Activated T-cell treated with anti-CD3 and anti-CD28 coated beads, Interleukin-2, amount 50 U/mL, for 1 hour (primary cell): Measurements from ENCODE around the gene NBR1.
"Not testable (repeated sequence)": the region's sequence is repeated elsewhere in the genome, so short reads cannot be mapped to it uniquely, and the experiment has no call there.

Source experiments
- DNase-seq: peaks from one replicate; pipeline ENCODE4 v3.0.0-alpha.2; 2020

The NBR1 gene

DNA sequence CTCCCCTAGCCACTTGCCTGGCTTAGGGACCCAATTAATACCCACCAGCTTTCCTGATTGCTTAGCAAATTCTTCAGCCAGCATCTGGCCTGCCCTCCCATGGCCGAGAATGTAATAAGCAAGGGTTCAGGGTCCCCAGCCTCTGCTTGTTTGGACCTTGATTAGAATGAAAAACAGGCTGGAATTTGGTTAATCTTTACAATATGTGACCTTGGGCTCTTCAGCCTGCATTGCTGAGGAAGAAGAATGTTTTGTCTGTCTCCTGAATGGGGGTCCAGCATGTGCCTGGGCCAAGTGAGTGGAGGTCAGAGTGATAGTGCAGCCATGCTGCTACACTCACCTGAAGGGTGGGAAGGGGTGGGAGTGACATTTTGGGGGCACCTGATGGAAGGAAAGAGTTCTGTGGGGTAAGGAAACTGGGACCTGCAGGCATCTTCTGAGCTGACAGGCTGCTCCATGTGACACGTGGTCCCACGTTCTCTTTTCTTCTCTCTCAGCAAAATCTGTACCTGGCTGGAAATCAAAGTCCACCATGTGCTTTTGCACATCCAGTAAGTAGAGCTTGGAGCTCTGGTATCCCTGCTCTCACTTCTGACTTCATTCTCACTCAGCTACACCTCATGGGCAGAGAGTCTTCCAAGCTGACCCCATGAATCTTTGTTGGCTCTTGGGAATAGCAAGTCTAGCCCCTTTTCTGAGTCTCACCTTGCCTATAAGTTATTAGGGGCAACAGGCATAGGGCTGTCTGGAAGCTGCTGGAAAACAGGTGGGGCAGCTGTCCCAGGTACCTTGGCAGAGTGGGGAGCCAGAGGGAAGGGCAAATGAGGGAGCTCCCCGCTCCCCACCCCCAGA, 46.0 kb downstream of the NBR1 start:
- no peak for DNase-seq

DNA sequence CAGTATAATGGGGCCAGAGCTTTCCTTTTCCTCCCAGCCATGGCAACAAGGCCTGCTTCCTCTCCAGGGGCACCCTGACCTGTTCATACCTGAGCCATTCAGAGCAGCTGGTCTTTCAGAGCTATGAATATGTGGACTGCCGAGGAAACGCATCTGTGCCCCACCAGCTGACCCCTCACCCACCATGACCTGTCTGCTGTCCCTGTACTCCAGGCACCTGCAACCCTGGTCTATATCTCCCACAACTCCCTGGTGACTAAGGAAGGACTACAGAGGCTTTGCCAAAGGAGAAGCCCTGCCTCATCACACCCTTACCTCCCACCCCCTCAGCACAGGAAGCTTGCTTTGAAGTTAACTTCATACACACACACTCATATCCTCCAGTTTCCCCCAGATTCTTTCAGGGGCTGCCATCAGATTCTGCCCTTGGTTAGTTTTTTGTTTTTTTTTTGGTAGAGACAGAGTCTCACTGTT, 46.6 kb downstream of the NBR1 start:
- no peak for DNase-seq

DNA sequence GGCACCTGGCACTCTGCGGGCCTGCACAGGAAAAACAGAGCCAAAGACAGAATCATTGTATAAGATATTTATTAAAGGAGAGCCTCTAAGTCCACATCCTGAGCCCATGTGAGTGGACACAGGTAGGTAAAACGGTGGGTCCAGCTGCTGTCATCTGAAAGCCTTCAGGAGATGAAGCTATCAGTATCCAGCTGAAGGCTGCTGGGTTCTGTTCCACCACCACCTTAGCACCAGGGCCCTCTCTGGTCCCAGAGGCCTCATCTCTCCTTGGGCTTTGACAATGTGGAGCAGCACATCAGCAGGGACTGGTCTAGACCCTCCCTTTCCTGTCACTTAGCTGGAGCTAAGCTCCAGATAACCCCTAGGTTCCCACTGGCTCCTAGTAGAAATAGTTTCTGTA, 48.0 kb downstream of the NBR1 start:
- no peak for DNase-seq

DNA sequence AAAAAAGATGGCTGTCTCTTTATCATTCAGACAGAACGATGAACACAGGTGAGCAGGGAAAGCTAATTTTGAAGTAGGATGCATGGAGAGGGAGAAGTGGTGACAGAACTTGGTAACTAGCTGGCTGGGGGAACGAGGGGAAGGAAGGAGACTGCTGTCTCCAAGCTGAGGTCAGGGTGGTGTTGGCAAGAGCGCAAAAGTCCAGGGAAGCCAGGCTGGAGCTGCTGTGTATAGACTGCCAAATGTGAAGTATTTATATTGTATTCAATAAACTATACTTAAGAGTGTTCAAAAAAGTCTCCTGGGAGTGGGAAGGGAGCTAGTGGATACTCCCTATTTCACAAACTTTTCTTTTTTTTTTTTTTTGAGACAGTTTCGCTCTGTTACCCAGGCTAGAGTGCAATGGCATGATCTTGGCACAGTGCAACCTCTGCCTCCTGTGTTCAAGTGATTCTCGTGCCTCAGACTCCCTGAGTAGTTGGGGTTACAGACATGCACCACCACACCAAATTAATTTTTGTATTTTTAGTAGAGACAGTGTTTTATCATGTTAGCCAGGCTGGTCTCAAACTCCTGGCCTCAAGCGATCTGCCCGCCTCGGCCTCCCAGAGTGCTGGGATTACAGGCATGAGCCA, 48.8 kb downstream of the NBR1 start:
- DNase-seq = no peak

DNA sequence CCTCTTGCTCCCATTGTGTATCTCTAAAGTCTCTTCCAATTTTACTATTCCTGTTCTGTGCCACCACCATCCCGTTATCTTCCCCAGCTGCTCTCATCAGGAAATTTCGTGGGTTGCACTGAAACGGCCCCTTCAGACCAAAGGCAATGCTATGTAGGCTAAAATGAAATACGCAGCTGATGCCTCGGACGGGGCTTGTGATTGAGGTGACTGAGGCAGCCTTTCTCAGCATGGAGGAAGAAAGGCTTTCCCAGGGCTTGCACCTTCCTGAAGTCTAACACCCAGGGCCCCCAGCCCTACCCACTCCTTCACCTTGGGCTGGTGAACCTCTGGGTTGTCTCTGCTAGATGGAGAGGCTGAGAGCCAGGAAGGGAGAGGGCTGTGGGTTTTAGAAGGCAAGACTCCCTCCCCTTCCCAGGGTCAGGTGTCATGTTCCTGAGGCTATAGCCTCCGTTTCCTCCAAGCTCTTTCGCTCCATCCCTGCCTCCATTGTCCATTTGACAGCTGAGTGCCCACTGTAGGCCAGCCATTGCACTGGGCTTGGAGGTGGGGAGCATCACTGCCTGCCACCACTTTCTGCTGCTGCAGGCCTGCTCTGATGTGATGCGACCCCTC, 49.6 kb downstream of the NBR1 start:
- DNase-seq = no peak

DNA sequence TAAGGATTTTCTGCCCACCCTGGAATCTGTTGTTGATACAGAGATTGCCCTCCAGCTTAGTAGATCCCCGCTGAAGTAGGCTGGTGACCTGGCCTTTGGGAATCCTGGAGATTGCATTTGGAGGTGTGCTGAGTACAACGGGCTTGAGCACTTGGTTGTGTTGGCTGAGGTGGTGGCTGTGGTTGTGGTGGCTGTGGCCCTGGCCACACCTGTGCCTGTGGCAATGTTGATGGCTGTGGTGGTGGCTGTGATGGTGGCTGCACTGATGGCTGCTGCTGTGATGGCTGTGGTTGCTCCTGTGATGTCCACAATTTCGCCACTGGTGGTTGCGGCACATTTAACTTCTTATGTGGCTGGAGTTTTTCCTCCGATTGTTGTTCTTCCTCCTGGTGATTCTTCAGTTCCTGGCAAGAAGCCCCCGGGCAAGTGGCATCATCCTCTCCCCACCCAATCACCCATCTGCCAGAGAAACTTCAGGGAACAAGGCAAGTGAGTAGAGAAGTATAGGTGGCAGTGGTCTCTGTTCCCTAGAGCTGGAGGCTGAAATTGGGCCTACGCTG, 53.2 kb downstream of the NBR1 start:
- no peak for DNase-seq

DNA sequence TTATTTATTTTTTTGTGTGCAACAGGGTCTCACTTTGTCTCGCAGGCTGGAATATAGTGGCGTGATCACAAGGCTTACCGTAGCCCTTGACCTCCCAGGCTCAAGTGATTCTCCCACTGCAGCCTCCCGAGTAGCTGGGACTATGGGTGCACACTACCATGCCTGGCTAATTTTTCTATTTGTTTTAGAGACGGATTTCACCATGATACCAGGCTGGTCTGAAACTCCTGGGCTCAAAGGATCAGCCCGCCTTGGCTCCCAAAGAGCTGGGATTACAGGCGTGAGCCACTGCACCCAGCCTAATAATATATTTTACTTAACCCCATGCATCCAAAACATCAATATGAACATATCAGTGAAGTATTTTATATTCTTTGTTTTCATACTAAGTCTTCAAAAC, 55.4 kb downstream of the NBR1 start:
- no peak for DNase-seq

DNA sequence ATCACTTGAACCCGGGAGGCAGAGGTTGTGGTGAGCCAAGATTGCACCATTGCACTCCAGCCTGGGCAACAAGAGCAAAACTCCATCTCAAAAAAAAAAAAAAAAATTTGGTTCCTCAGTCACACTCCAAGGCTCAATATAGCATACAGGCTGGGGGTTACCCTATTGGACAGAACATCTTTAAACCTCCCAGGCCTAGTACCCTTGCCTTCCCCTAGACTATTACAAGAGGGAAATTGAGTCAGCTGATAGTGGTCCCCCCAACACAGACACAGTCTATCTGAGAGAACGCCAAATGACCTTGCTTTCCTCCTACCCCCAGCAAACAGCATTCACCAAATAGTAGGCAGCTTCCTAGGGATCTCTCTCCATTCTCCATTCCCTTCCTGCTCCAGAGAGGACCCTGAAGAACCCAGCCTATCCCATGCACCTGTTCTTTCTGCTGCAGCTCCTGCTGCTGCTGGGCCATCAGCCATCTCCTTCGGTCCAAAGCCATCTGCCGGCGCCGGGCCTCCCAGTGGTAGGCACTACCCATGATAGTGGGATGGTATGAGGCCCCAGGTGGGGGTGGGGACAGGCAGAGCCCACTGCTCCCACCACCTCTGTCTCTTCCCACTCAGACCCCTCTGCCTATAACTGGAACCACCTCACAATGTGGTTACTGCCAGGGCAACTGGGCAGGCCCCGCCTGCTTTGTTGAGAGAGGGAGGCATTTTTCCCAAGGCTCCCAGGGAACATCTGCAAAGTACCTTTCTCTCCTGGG, 57.2 kb downstream of the NBR1 start, which contains the start of gene CCDC200:
Gene CCDC200 (minus strand): TSS at position 604 of the 763 bp plus-strand sequence. CDS start 69 bp downstream, at position 535.
- not testable (repeated sequence) for DNase-seq

DNA sequence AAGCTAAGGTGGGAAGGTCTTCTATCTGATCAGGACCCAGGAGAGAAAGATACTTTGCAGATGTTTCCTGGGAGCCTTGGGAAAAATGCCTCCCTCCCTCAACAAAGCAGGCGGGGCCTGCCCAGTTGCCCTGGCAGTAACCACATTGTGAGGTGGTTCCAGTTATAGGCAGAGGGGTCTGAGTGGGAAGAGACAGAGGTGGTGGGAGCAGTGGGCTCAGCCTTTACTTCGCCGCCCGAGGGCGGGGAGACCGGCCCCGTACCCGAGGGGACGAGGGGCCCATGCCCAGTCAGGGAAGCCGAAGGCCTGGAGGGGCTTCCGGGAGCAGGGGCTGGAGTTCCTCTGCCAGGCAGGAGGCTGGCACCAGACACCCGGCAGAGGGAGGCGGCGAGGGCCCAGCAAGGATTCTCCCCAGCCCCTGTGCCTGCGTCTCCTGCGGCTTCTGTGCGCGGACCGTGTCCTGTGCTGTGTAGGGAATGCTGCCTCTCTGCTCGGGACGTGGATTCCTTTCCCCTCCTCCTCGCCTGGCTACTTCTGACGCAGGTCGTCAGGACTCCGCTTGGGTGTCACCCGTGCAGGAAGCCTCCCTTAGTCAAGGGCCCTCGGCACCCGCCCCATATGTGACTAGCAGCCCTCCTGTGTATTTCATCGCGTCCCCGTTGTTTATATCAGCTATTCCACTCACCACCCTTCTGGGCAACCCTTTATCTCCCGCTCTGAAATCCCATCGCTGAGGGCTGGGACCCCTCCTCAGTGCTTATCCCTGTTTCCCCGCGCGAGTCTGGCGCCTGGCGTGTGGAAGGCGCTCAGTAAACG, 60.4 kb downstream of the NBR1 start:
- DNase-seq = not testable (repeated sequence)

DNA sequence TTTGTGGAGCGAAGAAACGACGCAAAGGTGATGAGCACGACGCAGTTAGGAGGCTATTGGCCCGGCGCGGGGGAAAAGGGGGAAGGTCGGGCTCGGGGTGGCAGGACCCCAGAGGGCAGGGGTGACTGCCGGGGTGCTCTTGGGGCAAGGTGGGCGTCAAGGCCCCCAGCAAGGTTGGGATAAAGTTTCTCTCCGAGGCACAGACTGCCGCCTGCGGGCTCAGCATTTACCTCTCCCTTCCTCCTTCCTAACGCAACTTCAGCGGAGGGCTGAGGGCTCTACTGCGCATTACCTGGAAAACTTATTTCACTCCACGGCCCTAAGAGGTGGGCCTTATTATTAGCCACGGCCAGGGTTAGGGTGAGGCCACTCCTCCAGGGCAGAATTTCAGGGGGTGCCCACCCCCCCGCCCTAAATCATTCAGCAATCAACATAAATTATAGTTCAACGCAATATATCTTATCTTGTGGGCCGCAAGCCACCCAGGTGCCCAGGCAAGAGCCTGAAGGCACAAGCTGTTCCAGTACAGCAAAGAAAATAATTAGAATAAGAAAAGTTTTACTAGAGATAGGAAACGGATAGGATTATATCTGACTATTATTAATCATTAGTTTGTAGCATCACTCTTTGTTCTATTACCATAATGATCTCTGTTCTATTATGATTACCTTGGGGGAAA, 61.1 kb downstream of the NBR1 start:
- not testable (repeated sequence) for DNase-seq

DNA sequence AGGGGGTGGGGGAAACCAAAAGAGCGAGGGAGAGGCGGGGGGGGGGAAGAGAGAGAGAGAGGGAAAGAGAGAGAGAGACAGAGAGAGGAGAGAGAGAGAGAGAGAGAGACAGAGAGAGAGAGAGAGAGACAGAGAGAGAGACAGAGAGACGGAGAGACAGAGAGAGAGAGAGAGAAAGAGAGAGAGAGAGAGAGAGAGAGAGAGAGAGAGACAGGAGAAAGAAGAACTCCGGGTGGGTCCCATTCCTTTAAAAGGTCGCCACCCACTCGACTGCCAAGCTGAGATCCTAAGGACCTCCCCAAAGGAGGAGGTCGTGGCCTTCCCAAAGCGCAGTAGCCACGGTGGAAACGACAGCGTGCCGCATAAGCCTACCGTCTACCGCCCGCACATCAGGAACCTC, 62.2 kb downstream of the NBR1 start:
- DNase-seq = not testable (repeated sequence)

DNA sequence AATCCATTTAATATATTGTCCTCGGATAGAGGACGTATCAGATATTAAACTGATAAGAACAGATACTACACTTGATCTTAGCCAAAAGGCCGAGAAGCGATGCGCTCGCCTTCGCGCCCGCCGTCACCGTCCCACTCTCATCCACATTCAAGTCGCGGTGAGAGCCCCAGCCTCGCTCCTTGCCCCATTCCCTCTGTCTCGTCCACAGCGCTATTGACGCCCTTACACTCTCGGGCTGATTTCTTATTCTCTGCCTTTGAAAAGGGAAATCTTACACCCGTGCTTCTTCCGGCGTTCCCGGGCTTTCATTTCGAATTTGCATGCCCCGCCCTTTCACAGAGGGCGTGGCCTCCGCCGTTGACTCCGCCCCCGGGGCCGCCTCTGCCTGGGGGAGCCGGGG, 62.9 kb downstream of the NBR1 start, which contains the start of gene RNU2-1:
Gene RNU2-1 (minus strand): TSS at position 101 of the 400 bp plus-strand sequence.
- not testable (repeated sequence) for DNase-seq

DNA sequence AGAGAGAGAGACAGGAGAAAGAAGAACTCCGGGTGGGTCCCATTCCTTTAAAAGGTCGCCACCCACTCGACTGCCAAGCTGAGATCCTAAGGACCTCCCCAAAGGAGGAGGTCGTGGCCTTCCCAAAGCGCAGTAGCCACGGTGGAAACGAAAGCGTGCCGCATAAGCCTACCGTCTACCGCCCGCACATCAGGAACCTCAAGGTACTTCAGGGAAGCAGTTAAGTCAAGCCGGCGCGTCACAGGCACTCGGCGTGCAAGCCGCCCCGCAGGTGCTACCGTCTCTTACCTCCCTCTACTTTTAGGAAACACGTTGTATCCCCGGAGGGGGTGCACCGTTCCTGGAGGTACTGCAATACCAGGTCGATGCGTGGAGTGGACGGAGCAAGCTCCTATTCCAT, 68.6 kb downstream of the NBR1 start:
- not testable (repeated sequence) for DNase-seq

DNA sequence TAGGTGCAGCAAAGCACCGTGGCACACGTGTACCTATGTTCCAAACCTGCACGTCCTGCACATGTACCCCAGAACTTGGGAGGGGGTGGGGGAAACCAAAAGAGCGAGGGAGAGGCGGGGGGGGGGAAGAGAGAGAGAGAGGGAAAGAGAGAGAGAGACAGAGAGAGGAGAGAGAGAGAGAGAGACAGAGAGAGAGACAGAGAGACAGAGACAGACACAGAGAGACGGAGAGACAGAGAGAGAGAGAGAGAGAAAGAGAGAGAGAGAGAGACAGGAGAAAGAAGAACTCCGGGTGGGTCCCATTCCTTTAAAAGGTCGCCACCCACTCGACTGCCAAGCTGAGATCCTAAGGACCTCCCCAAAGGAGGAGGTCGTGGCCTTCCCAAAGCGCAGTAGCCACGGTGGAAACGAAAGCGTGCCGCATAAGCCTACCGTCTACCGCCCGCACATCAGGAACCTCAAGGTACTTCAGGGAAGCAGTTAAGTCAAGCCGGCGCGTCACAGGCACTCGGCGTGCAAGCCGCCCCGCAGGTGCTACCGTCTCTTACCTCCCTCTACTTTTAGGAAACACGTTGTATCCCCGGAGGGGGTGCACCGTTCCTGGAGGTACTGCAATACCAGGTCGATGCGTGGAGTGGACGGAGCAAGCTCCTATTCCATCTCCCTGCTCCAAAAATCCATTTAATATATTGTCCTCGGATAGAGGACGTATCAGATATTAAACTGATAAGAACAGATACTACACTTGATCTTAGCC, 69.8 kb downstream of the NBR1 start:
- DNase-seq = not testable (repeated sequence)

DNA sequence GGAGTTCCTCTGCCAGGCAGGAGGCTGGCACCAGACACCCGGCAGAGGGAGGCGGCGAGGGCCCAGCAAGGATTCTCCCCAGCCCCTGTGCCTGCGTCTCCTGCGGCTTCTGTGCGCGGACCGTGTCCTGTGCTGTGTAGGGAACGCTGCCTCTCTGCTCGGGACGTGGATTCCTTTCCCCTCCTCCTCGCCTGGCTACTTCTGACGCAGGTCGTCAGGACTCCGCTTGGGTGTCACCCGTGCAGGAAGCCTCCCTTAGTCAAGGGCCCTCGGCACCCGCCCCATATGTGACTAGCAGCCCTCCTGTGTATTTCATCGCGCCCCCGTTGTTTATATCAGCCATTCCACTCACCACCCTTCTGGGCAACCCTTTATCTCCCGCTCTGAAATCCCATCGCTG, 75.4 kb downstream of the NBR1 start:
- not testable (repeated sequence) for DNase-seq
